Liver (tissue), 9 donors: ENCODE data around the gene PROSER3. TPM values are rescaled to one million over a fixed set of nuclear protein-coding genes. Genes with fewer than 3 reads are reported as not detected.

ENCODE experiments used
- DNase-seq: peaks from one replicate; pipeline ENCODE4 v3.0.0-alpha.2; 2017; ENCODE audit warnings: low spot score
- H3K27ac ChIP-seq, 2 donors: one replicate each; pipeline ENCODE4 v1.7.0; 2013; ENCODE audit warnings: inconsistent platforms in 2 of 2, low read length in 2 of 2, control low read depth in 1 of 2, low read depth in 1 of 2, mild to moderate bottlenecking in 1 of 2
- H3K27me3 ChIP-seq, 4 donors: one replicate each; pipeline versions ENCODE4 v1.6.1 to v1.7.0; 2013; ENCODE audit warnings: low read length in 3 of 4, inconsistent platforms in 1 of 4, mild to moderate bottlenecking in 1 of 4, moderate library complexity in 1 of 4; ENCODE audit not compliant: control insufficient read depth in 4 of 4, insufficient read depth in 4 of 4
- H3K36me3 ChIP-seq, 4 donors: one replicate each; pipeline versions ENCODE4 v1.6.1 to v1.7.0; 2013; ENCODE audit warnings: low read length in 3 of 4, mild to moderate bottlenecking in 3 of 4, low read depth in 1 of 4, moderate library complexity in 1 of 4; ENCODE audit not compliant: control insufficient read depth in 4 of 4, insufficient read depth in 3 of 4
- H3K4me1 ChIP-seq, 4 donors: one replicate each; pipeline versions ENCODE4 v1.6.1 to v1.7.0; 2013; ENCODE audit warnings: low read length in 3 of 4, mild to moderate bottlenecking in 3 of 4, moderate library complexity in 1 of 4; ENCODE audit not compliant: control insufficient read depth in 4 of 4, insufficient read depth in 4 of 4
- H3K4me3 ChIP-seq, 3 donors: one replicate each; pipeline versions ENCODE4 v1.6.1 to v1.7.0; 2013; ENCODE audit warnings: low read length in 3 of 3, control low read depth in 1 of 3, low read depth in 1 of 3, mild to moderate bottlenecking in 1 of 3
- H3K9ac ChIP-seq, 2 donors: one replicate each; pipeline ENCODE4 v1.7.0; 2013; ENCODE audit warnings: low read length in 2 of 2, mild to moderate bottlenecking in 2 of 2, moderate library complexity in 2 of 2, control low read depth in 1 of 2, low read depth in 1 of 2
- H3K9me3 ChIP-seq, 4 donors: one replicate each; pipeline versions ENCODE4 v1.6.1 to v1.7.0; 2013; ENCODE audit warnings: low read length in 3 of 4; ENCODE audit not compliant: control insufficient read depth in 4 of 4
- ATF3 ChIP-seq: IDR thresholded peaks from 2 replicates; pipeline ENCODE4 v1.6.1; 2016; ENCODE audit warnings: antibody characterized with exemption
- CTCF ChIP-seq: fragments of 150-350 bp; IDR thresholded peaks from 2 replicates; pipeline ENCODE4 v1.5.1; 2017; ENCODE audit warnings: improper control_type of control experiment, low read depth, low read length; ENCODE audit not compliant: missing input control
- FOXA1 ChIP-seq: IDR thresholded peaks from 2 replicates; pipeline ENCODE4 v1.6.1; 2016; ENCODE audit warnings: antibody characterized with exemption
- FOXA2 ChIP-seq: IDR thresholded peaks from 2 replicates; pipeline ENCODE4 v1.6.1; 2016; ENCODE audit warnings: antibody characterized with exemption
- GABPA ChIP-seq, 2 donors: IDR thresholded peaks in 1 of 2; conservative IDR thresholded peaks in 1 of 2; 2 replicates each; pipeline ENCODE4 v1.6.1; 2016; ENCODE audit warnings: antibody characterized with exemption in 2 of 2, mild to moderate bottlenecking in 1 of 2, moderate library complexity in 1 of 2
- HNF4A ChIP-seq, 2 donors: conservative IDR thresholded peaks; 2 replicates each; pipeline ENCODE4 v1.6.1; 2016; ENCODE audit warnings: antibody characterized with exemption in 2 of 2, mild to moderate bottlenecking in 2 of 2
- HNF4G ChIP-seq: IDR thresholded peaks from 2 replicates; pipeline ENCODE4 v1.6.1; 2016; ENCODE audit warnings: antibody characterized with exemption
- JUND ChIP-seq, 2 donors: IDR thresholded peaks; 2 replicates each; pipeline ENCODE4 v1.6.1; 2016; ENCODE audit warnings: antibody characterized with exemption in 2 of 2
- MAX ChIP-seq: IDR thresholded peaks from 2 replicates; pipeline ENCODE4 v1.6.1; 2016; ENCODE audit warnings: antibody characterized with exemption
- NR2F2 ChIP-seq: IDR thresholded peaks from 2 replicates; pipeline ENCODE4 v1.6.1; 2016; ENCODE audit warnings: antibody characterized with exemption
- RAD21 ChIP-seq, 2 donors: IDR thresholded peaks; 2 replicates each; pipeline ENCODE4 v1.6.1; 2016; ENCODE audit warnings: antibody characterized with exemption in 2 of 2, mild to moderate bottlenecking in 2 of 2
- SP1 ChIP-seq: IDR thresholded peaks from 2 replicates; pipeline ENCODE4 v1.6.1; 2018; ENCODE audit warnings: antibody characterized with exemption, mild to moderate bottlenecking
- YY1 ChIP-seq: IDR thresholded peaks from 2 replicates; pipeline ENCODE4 v1.6.1; 2016; ENCODE audit warnings: antibody characterized with exemption, mild to moderate bottlenecking
- ZBTB33 ChIP-seq: IDR thresholded peaks from 2 replicates; pipeline ENCODE4 v1.6.1; 2016; ENCODE audit warnings: antibody characterized with exemption
- WGBS: extraction: QIAGEN DNeasy Blood & Tissue Kit; methylation state at CpG from one replicate; pipeline ENCODE4 v1.1.7; 2013; 5-methylcytosine and 5-hydroxymethylcytosine counted together
- polyA plus RNA-seq, 2 donors: library from polyadenylated mRNA; stranded (reverse) in 1 of 2; unstranded in 1 of 2; fragments of 200-250 nt in 1 of 2; fragments of >200 nt in 1 of 2; fragmentation: Nextera tagmentation in 1 of 2; extraction: Ambion mirVana in 1 of 2; gene quantifications; one replicate each; pipeline versions ENCODE4 v1.2.1 to v1.2.3, GENCODE V29; 2013 to 2015
- total RNA-seq, 2 donors: library from RNA; depleted of rRNA; stranded (reverse); fragments of >200 nt; gene quantifications; one replicate each; pipeline ENCODE4 v1.2.3, GENCODE V29; 2014
- donor health status: healthy.
- donor health status: healthy.
- donor health status: healthy.
- donor health status: healthy.
- donor health status: healthy.

The PROSER3 gene
- total and polyA plus RNA-seq, 4 donors = 2.1 to 4.5 (median 2.7) TPM

- WGBS = 85% methylated on average over 12 of the region's 12 CpGs
- Histone ChIP-seq H3K27me3 (no peaks in the 10 kb centered on the region), H3K9me3 (no peaks in the 10 kb centered on the region), H3K36me3 (no peaks in the 10 kb centered on the region), H3K27ac (no peak overlapping the region), H3K4me3 (no peak overlapping the region), H3K4me1 (peaks cover 5 to 21% (median 13%) of the 10 kb centered on the region in 4 donors), H3K9ac (no peak overlapping the region)
- DNase-seq = no peak
- TF ChIP-seq HNF4A (conservative IDR thresholded peaks at IDR 0.05) = no peak
- TF ChIP-seq MAX = no peak
- no peak for TF ChIP-seq ZBTB33
Observed at GRCh38 chr19:35713904-35714495, 44.0 kb upstream of the PROSER3 start.

- Histone ChIP-seq H3K27me3 (no peaks in the 10 kb centered on the region), H3K27ac (no peak overlapping the region), H3K4me3 (no peak overlapping the region), H3K4me1 (peaks cover 9 to 29% (median 20%) of the 10 kb centered on the region in 4 donors), H3K9me3 (no peaks in the 10 kb centered on the region), H3K36me3 (no peaks in the 10 kb centered on the region), H3K9ac (no peak overlapping the region)
- no peak for DNase-seq
- TF ChIP-seq GABPA (IDR thresholded peaks at IDR 0.05 in 1 of 2, conservative IDR thresholded peaks at IDR 0.05 in 1 of 2) = no peak
- no peak for TF ChIP-seq NR2F2
- TF ChIP-seq HNF4A (conservative IDR thresholded peaks at IDR 0.05) = no peak
- no peak for TF ChIP-seq SP1
- TF ChIP-seq YY1 = no peak
- no peak for TF ChIP-seq HNF4G
- TF ChIP-seq FOXA1 = no peak
- no peak for TF ChIP-seq ATF3
- TF ChIP-seq FOXA2 = no peak
- no peak for TF ChIP-seq RAD21 (IDR thresholded peaks at IDR 0.05)
- TF ChIP-seq MAX = no peak
- no peak for TF ChIP-seq CTCF
- no peak for TF ChIP-seq JUND (IDR thresholded peaks at IDR 0.05)
- no peak for TF ChIP-seq ZBTB33
- WGBS = 81% methylated on average over 14 of the region's 14 CpGs
Observed at GRCh38 chr19:35714601-35715354, 43.2 kb upstream of the PROSER3 start.
